ENCODE measurements around the gene GNG3.
A peak's percentile ranks its signal among the peaks of the same experiment; 100 is the strongest.
"Not testable (repeated sequence)": the region's sequence is repeated elsewhere in the genome, so short reads cannot be mapped to it uniquely, and the experiment has no call there.

GNG3 gene

DNA sequence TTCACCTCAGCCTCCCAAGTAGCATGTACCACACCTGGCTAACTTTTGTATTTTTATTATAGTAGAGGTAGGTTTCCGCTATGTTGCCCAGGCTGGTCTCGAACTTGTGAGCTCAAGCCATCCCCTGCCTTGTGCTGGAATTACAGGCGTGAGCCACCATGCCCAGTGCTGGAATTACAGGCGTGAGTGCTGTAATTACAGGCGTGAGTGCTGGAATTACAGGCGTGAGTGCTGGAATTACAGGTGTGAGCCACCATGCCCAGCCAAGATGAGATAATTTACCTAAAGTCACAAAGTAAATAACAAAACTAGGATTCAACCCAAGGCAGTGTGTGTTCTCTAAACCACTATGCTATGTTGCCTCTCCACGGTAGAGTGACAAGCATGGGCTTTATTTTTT is 25.0 kb upstream of the GNG3 start:
- ChIA-PET CTCF (no interaction called here), POLR2A (interaction anchor here (0.7 to 3.5 kb wide), 2 partner anchors 9 to 12 kb away, joined by 3 to 61 read pairs; partner anchors contain the start of genes LBHD1 and UQCC3)
- TF ChIP-seq FOXM1 (IDR thresholded peaks at IDR 0.05; ENCODE audit: borderline replicate concordance) (no peak), NFRKB (IDR thresholded peaks at IDR 0.05) (no peak), HDGF (IDR thresholded peaks at IDR 0.05; ENCODE audit: borderline replicate concordance) (no peak), TARDBP (IDR thresholded peaks at IDR 0.05) (no peak), CTBP1 (IDR thresholded peaks at IDR 0.05; ENCODE audit: borderline replicate concordance) (no peak), FOXA1 (IDR thresholded peaks at IDR 0.05) (no peak), FOXK2 (IDR thresholded peaks at IDR 0.05) (no peak), ARNT (IDR thresholded peaks at IDR 0.05) (no peak), ELF4 (IDR thresholded peaks at IDR 0.05) (no peak), ZNF384 (IDR thresholded peaks at IDR 0.05) (no peak), BHLHE40 (IDR thresholded peaks at IDR 0.05; ENCODE audit: borderline replicate concordance) (no peak), SP1 (IDR thresholded peaks at IDR 0.05) (no peak), LEF1 (IDR thresholded peaks at IDR 0.05; ENCODE audit: borderline replicate concordance) (no peak), SUZ12 (IDR thresholded peaks at IDR 0.05) (no peak)
- TF ChIP-seq, protein P1, sequence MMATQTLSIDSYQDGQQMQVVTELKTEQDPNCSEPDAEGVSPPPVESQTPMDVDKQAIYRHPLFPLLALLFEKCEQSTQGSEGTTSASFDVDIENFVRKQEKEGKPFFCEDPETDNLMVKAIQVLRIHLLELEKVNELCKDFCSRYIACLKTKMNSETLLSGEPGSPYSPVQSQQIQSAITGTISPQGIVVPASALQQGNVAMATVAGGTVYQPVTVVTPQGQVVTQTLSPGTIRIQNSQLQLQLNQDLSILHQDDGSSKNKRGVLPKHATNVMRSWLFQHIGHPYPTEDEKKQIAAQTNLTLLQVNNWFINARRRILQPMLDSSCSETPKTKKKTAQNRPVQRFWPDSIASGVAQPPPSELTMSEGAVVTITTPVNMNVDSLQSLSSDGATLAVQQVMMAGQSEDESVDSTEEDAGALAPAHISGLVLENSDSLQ (IDR thresholded peaks at IDR 0.05) = no peak
- no peak for DNase-seq (ENCODE audit: extremely low spot score)

DNA sequence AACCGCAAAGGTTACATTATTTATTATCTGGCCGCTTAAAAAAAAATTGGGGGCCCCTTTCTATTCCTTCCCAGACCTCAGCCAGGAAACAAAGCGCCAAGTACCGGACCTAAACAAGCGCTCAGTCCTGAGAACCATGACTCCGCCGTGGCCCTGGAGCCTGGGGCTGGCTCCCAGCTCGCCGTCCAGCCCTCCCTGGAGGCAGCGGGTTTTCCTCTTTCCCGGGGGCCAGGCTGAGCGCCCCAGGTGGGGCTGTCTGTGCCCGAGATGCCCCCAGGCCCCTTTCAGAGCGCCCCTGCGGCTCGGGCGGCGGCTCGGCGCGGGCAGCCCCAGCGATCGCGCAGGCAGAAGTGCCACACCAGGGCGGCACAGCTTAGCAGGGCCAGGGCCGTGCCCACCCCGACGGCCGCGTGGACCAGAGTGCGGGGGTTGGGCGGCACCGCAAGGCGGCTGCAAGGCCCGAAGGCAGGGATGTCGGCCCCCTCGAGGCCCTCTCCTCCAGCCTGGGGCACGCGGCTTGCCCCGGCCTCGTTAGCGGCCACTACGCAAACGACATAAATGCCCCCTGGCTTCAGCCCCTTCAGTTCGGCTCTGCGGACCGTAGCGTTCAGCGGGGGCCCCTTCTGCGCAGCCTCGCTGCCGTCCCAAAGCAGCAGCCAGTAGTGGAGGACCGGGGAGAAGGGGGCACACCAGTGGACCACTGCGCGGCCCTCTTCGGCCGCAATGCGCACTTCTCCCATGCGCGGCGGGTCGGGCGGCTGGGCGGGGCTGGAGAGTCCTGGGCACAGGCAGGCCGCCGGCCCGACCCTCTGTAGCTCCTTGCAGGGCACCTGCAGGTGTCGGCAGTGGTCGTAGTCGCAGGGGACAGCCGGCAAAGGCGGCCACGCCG is 19.7 kb upstream of the GNG3 start:
- DNase-seq (ENCODE audit: extremely low spot score) = no peak
- ChIA-PET POLR2A (interaction anchor here (1.0 to 5.0 kb wide), 3 partner anchors 16 to 77 kb away, joined by 3 to 16 read pairs (median 5); partner anchors contain the start of genes LBHD1 and UQCC3), CTCF (no interaction called here)
- TF ChIP-seq TARDBP (IDR thresholded peaks at IDR 0.05) (no peak), FOXK2 (IDR thresholded peaks at IDR 0.05) (no peak), FOXM1 (IDR thresholded peaks at IDR 0.05; ENCODE audit: borderline replicate concordance) (no peak)

DNA sequence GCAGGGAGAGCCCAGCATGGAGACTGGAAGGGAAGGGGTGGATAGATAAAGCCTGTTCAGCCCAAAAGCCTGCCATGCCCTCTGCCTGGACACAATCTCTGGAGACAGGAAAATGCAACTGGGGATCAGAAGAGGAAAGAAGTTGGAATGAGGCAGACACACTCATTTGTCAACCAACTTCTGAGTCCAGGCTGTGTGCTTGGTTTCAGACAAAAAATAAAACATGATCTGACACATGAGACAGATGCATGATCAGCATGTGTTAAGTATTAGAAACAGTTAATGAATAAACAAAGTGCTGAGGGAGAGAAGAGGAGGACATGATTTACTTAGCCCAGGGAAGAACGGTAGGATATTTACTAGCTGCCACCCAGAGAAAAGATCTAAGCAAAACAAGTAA is 19.0 kb upstream of the GNG3 start:
- ChIA-PET POLR2A (interaction anchor here (1.5 to 5.0 kb wide), 6 partner anchors 9 to 96 kb away, joined by 4 to 16 read pairs (median 6); partner anchors contain the start of genes C11orf98, CSKMT, LBHD1 and TAF6L), CTCF (interaction anchor here (0.6 to 2.1 kb wide), 2 partner anchors 7 to 186 kb away, joined by 3 to 13 read pairs; no protein-coding TSS in a partner anchor)
- no peak for DNase-seq (ENCODE audit: extremely low spot score)
- TF ChIP-seq FOXM1 (IDR thresholded peaks at IDR 0.05; ENCODE audit: borderline replicate concordance) = no peak

DNA sequence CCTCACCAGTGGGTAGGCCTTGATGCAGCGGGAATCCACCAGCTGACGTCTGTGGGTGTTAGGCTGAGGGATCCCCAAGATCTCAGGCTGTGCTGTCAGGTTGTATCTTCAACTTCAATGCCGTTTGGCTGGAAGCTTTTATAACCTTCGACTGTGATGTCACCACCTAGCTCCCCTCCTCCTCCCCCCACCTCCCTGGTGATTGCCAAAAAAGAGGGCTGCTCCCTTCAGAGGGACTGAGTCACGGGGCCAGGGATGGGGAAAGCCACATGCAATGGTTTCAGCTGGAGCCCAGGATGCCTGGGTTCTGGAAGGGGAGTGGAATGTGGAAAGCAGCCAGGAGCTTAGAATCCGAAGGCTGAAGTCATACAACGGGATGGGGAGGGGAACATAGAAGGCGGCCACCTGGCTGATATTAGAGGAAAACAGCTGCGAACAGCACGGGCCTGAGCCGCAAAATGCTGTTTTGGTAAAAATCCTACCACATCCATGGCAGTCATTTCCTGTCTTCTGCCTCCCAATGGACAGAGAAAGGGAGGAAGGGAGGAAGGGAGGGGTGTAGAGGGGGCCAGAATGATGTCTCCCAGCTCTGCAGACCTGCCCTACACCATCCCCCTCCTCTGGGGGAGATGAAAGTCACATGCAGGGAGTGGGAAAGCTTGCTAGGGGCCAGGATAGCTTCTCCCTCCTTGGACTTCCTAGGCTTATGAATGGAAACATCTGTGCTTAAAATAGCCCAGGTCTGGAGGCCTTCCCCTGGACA is 17.9 kb upstream of the GNG3 start, which contains the start of gene LRRN4CL:
LRRN4CL (minus strand) TSS at position 110 of the 763 bp plus-strand sequence. CDS start 1,022 bp downstream, outside the sequence.
- ChIA-PET POLR2A (interaction anchor here (0.7 to 5.0 kb wide), 9 partner anchors 9 to 97 kb away, joined by 4 to 16 read pairs (median 5); partner anchors contain the start of genes C11orf98, CSKMT, LBHD1 and MTA2), CTCF (interaction anchor here (0.6 to 2.1 kb wide), 4 partner anchors 8 to 97 kb away, joined by 3 to 13 read pairs (median 6); no protein-coding TSS in a partner anchor)
- TF ChIP-seq CTBP1 (IDR thresholded peaks at IDR 0.05; ENCODE audit: borderline replicate concordance) = no peak
- no peak for TF ChIP-seq ZNF384 (IDR thresholded peaks at IDR 0.05)
- TF ChIP-seq HDGF (IDR thresholded peaks at IDR 0.05; ENCODE audit: borderline replicate concordance) = no peak
- TF ChIP-seq ARNT (IDR thresholded peaks at IDR 0.05) = no peak
- no peak for TF ChIP-seq SUZ12 (IDR thresholded peaks at IDR 0.05)
- TF ChIP-seq L3MBTL2 (conservative IDR thresholded peaks at IDR 0.05) = no peak
- no peak for TF ChIP-seq NFRKB (IDR thresholded peaks at IDR 0.05)
- TF ChIP-seq, protein P1 (IDR thresholded peaks at IDR 0.05) = no peak
- TF ChIP-seq ELF4 (IDR thresholded peaks at IDR 0.05) = no peak
- no peak for TF ChIP-seq BHLHE40 (IDR thresholded peaks at IDR 0.05; ENCODE audit: borderline replicate concordance)
- no peak for TF ChIP-seq FOXK2 (IDR thresholded peaks at IDR 0.05)
- no peak for DNase-seq (ENCODE audit: extremely low spot score)

DNA sequence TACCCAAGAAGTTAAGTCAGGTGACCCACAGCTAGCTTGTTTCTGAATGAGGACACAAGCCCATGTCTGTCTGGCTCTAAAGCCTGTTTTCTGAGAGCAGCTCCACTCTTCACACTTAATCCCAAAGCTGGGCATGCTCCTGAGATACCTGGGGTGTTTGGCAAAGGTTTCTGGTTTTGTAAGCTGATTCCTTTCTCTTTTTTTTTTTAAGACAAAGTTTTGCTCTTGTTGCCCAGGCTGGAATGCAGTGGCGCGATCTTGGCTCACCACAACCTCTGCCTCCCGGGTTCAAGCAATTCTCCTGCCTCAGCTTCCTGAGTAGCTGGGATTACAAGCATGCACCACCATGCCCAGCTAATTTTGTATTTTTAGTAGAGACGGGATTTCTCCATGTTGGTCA is 13.9 kb upstream of the GNG3 start:
- ChIA-PET CTCF (interaction anchor here (0.6 to 1.7 kb wide), 3 partner anchors 13 to 269 kb away, joined by 3 to 10 read pairs (median 3); no protein-coding TSS in a partner anchor), POLR2A (interaction anchor here (1.1 to 4.7 kb wide), 2 partner anchors 13 to 22 kb away, joined by 3 to 17 read pairs; partner anchors contain the start of genes LBHD1 and UQCC3)
- not testable (repeated sequence) for DNase-seq (ENCODE audit: extremely low spot score)

DNA sequence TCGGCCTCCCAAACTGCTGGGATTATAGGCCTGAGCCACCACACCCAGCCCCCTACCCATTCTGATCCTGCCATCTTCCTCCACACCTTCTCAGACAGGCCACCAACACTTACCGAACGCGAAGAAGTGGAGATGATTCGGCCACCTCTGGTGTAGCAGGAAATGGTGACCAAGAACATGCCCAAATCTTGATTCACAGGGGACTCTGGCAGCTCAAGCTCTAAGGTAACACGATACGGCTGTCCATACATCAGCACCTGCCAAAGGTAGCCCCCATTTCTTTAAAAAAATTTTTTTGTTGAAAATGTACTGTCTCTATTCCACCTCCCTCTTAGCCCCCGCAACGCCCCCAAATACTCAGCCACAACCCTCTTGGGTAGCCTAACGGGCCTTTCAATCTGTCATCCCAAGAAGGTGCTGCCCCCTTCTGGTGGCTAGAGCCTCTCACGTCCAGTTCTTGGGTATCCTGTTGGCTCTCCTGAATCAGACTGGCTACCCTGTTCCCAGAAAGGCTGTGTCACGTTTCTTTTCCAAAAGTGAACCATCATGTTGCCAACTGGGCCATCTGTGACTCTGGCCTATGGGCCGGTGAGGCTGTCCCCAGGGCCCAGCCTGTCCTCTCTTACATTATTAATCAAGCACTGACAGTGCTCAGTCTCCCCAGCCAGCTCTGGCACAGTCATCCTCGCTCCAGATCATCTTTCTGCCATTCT is 12.9 kb upstream of the GNG3 start:
- POLR2A ChIA-PET = interaction anchor here (1.1 to 4.7 kb wide), 2 partner anchors 14 to 23 kb away, joined by 3 to 17 read pairs; partner anchors contain the start of genes LBHD1 and UQCC3
- CTCF ChIA-PET = interaction anchor here (0.5 to 1.7 kb wide), 4 partner anchors 12 to 87 kb away, joined by 3 to 10 read pairs (median 3); partner anchors contain the start of gene BSCL2
- DNase-seq (ENCODE audit: extremely low spot score) = peak; percentile 69
- TF ChIP-seq BHLHE40 (IDR thresholded peaks at IDR 0.05; ENCODE audit: borderline replicate concordance) (no peak), CTBP1 (IDR thresholded peaks at IDR 0.05; ENCODE audit: borderline replicate concordance) (no peak), ZNF384 (IDR thresholded peaks at IDR 0.05) (no peak), ARNT (IDR thresholded peaks at IDR 0.05) (no peak), TARDBP (IDR thresholded peaks at IDR 0.05) (no peak), L3MBTL2 (conservative IDR thresholded peaks at IDR 0.05) (no peak), FOXK2 (IDR thresholded peaks at IDR 0.05) (no peak), FOXA1 (IDR thresholded peaks at IDR 0.05) (no peak)

Measured in HEK293T (cell line).